DOHH2 (cell line): ENCODE results near the gene ZMIZ1.

Experiments
- H3F3A ChIP-seq: fragments of 200-600 bp; sonication (generic), shearing (Covaris generic); 2 replicates; pipeline ENCODE4 v1.6.0; 2016; ENCODE audit warnings: antibody characterized with exemption, mild to moderate bottlenecking; ENCODE audit not compliant: control insufficient read depth, insufficient read depth
- H3K27ac ChIP-seq: fragments of 200-600 bp; sonication (generic); 2 replicates; pipeline ENCODE4 v1.5.1; 2014; ENCODE audit warnings: low read depth, mild to moderate bottlenecking, low read length, moderate library complexity
- H3K27me3 ChIP-seq: fragments of 200-600 bp; sonication (generic); 2 replicates; pipeline ENCODE4 v1.6.1; 2014; ENCODE audit warnings: mild to moderate bottlenecking, low read length, mixed read lengths; ENCODE audit not compliant: control insufficient read depth
- H3K36me3 ChIP-seq: fragments of 200-600 bp; sonication (generic); 2 replicates; pipeline ENCODE4 v1.6.1; 2014; ENCODE audit warnings: mild to moderate bottlenecking, low read length, moderate library complexity, mixed read lengths; ENCODE audit not compliant: control insufficient read depth
- H3K4me1 ChIP-seq: fragments of 200-600 bp; sonication (generic); 2 replicates; pipeline ENCODE4 v1.6.1; 2014; ENCODE audit warnings: mild to moderate bottlenecking, low read length, mixed read lengths; ENCODE audit not compliant: control insufficient read depth
- H3K4me2 ChIP-seq: fragments of 200-600 bp; sonication (generic); 2 replicates; pipeline ENCODE4 v1.6.0; 2014; ENCODE audit warnings: mild to moderate bottlenecking, low read length, moderate library complexity
- H3K4me3 ChIP-seq: fragments of 200-600 bp; sonication (generic); 2 replicates; pipeline ENCODE4 v1.5.1; 2014; ENCODE audit warnings: mild to moderate bottlenecking, low read length, mixed read lengths
- H3K79me2 ChIP-seq: fragments of 200-600 bp; sonication (generic); 2 replicates; pipeline ENCODE4 v1.6.1; 2014; ENCODE audit warnings: mild to moderate bottlenecking, low read length, mixed read lengths; ENCODE audit not compliant: control insufficient read depth
- H3K9me2 ChIP-seq: fragments of 200-600 bp; sonication (generic); replicated peaks from 2 replicates; pipeline ENCODE4 v1.6.1; 2014; ENCODE audit warnings: mild to moderate bottlenecking, low read length, mixed read lengths; ENCODE audit not compliant: control insufficient read depth
- H3K9me3 ChIP-seq: fragments of 200-600 bp; sonication (generic); 2 replicates; pipeline ENCODE4 v1.6.1; 2014; ENCODE audit warnings: antibody characterized with exemption, low read length, mixed read lengths; ENCODE audit not compliant: control insufficient read depth, insufficient read depth
- H4K20me1 ChIP-seq: fragments of 200-600 bp; sonication (generic); 2 replicates; pipeline ENCODE4 v1.6.0; 2014; ENCODE audit warnings: low read depth, mild to moderate bottlenecking, antibody characterized with exemption, low read length, moderate library complexity; ENCODE audit not compliant: control insufficient read depth, insufficient read depth
- CTCF ChIP-seq: fragments of 200-600 bp; sonication (generic); IDR thresholded peaks from one replicate; pipeline ENCODE4 v1.5.1; 2014; ENCODE audit warnings: antibody characterized with exemption, mild to moderate bottlenecking, low read depth, low read length; ENCODE audit not compliant: poor library complexity, severe bottlenecking
- EZH2phosphoT487 ChIP-seq: fragments of 200-600 bp; sonication (generic); IDR thresholded peaks from 2 replicates; pipeline ENCODE4 v1.6.1; 2017; ENCODE audit warnings: borderline replicate concordance, mild to moderate bottlenecking, antibody characterized with exemption, low read length, moderate library complexity, mixed read lengths

ZMIZ1 gene

GRCh38 chr10:79156334-79157274 is 87.8 kb downstream of the ZMIZ1 start:
- TF ChIP-seq CTCF: no peak
- TF ChIP-seq EZH2phosphoT487: no peak
- no peaks in the 10 kb centered on the region for H3K9me3 ChIP-seq
- H3K4me3 ChIP-seq: no peak overlapping the region
- no peaks in the 10 kb centered on the region for H3K36me3 ChIP-seq
- no peaks in the 10 kb centered on the region for H3K4me1 ChIP-seq
- no peaks in the 10 kb centered on the region for H4K20me1 ChIP-seq
- no peaks in the 10 kb centered on the region for H3F3A ChIP-seq
- no peaks in the 10 kb centered on the region for H3K27me3 ChIP-seq
- no peaks in the 10 kb centered on the region for H3K9me2 ChIP-seq
- no peak overlapping the region for H3K27ac ChIP-seq
- no peaks in the 10 kb centered on the region for H3K79me2 ChIP-seq
- no peak overlapping the region for H3K4me2 ChIP-seq

DNA sequence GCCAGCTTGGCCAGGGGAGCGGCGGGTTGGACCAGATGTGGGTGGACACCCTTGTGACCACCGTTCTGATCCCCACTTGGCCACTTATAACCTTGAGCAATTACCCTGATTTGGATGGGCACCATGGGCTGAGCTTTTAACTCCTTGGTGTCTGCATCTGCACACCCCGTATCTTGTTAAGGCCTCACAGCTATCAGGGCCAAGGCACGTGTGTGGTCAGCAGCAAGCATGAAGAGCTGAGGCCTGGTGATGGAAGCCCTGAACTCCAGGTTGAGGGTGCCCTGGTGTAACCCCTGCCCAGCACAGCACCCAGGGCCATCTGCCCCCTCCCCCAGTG is 89.2 kb downstream of the ZMIZ1 start:
- no peaks in the 10 kb centered on the region for H3K9me3 ChIP-seq
- H3K4me2 ChIP-seq: no peak overlapping the region

DNA sequence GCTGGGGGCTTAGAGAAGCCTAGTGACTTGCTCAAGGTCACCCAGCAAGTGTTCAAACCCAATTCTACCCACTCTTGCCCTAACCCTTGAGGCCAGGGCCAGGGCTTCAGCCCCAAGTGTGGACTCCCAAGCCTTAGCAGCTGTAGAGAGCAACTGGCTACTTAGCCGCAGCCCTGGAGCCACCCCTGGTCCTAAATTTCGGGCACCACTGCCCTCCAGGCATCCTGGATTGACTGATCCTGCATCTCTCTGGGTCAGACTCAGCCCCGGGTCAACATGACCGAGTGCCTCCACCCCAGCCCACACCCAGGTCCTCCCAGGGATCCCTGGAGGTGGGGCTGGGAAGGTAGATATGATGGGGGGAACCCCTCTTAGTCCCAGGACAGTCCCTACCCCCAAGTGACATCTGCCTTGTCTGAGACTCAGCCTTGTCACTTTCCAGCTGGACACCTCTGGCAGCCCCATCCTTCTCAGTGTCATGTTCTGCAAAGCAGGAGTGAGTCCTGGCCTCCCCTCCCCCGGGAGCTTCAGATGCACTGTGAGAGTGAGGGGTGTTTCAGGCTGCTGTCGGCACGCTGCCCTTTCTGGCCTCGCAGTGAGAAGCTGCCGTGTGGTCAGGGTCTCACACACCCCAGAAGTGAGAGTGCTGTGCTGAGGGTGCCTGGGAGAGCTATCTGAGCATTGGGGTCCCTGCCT is 89.8 kb downstream of the ZMIZ1 start:
- H3K9me3 ChIP-seq: no peaks in the 10 kb centered on the region
- no peak overlapping the region for H3K4me2 ChIP-seq
- H3K9me2 ChIP-seq: no peaks in the 10 kb centered on the region
- no peaks in the 10 kb centered on the region for H3K4me1 ChIP-seq
- no peaks in the 10 kb centered on the region for H3K27me3 ChIP-seq
- H3F3A ChIP-seq: no peaks in the 10 kb centered on the region
- no peaks in the 10 kb centered on the region for H3K36me3 ChIP-seq
- no peaks in the 10 kb centered on the region for H4K20me1 ChIP-seq
- no peak for TF ChIP-seq CTCF
- TF ChIP-seq EZH2phosphoT487: no peak
- no peaks in the 10 kb centered on the region for H3K79me2 ChIP-seq
- H3K4me3 ChIP-seq: no peak overlapping the region
- H3K27ac ChIP-seq: no peak overlapping the region

More for the DNA sequence above, 89.2 kb downstream of the ZMIZ1 start:
- H3K4me1 ChIP-seq: no peaks in the 10 kb centered on the region
- no peaks in the 10 kb centered on the region for H3K79me2 ChIP-seq
- H3K9me2 ChIP-seq: no peaks in the 10 kb centered on the region
- no peak overlapping the region for H3K27ac ChIP-seq
- H3K36me3 ChIP-seq: no peaks in the 10 kb centered on the region
- H4K20me1 ChIP-seq: no peaks in the 10 kb centered on the region
- no peak overlapping the region for H3K4me3 ChIP-seq
- TF ChIP-seq EZH2phosphoT487 (no peak), CTCF (no peak)
- H3F3A ChIP-seq: no peaks in the 10 kb centered on the region
- H3K27me3 ChIP-seq: no peaks in the 10 kb centered on the region
